Measurements from ENCODE around the gene ASB5.
A peak's percentile ranks its signal among the peaks of the same experiment; 100 is the strongest.
"Not testable (repeated sequence)": the region's sequence is repeated elsewhere in the genome, so short reads cannot be mapped to it uniquely, and the experiment has no call there.

Gene ASB5

DNA sequence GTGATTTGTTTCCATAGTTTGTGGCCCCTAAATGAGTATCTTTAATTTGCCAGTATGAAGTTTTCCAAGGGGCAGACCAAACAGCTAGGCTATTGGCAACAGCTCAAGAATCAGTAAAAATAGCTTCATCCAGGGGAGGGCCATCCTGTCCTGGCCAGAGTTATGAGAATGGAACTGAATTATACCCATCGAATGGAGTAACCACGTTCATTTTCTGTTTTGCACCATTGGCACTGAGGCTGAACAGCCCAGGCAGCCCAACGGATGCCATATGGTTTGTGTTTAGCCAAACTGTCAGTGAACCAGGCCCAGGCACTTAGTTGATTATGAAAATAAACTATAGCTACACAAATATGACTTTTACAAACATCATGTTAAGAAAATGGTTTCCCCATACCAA is 17.7 kb upstream of the ASB5 start (continued):
- TF ChIP-seq, protein P1, sequence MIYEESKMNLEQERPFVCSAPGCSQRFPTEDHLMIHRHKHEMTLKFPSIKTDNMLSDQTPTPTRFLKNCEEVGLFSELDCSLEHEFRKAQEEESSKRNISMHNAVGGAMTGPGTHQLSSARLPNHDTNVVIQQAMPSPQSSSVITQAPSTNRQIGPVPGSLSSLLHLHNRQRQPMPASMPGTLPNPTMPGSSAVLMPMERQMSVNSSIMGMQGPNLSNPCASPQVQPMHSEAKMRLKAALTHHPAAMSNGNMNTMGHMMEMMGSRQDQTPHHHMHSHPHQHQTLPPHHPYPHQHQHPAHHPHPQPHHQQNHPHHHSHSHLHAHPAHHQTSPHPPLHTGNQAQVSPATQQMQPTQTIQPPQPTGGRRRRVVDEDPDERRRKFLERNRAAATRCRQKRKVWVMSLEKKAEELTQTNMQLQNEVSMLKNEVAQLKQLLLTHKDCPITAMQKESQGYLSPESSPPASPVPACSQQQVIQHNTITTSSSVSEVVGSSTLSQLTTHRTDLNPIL (CRISPR knock-in tag; IDR thresholded peaks at IDR 0.05; ENCODE audit: low read depth): no peak
- TF ChIP-seq OSR1 (CRISPR knock-in tag; IDR thresholded peaks at IDR 0.05): no peak

DNA sequence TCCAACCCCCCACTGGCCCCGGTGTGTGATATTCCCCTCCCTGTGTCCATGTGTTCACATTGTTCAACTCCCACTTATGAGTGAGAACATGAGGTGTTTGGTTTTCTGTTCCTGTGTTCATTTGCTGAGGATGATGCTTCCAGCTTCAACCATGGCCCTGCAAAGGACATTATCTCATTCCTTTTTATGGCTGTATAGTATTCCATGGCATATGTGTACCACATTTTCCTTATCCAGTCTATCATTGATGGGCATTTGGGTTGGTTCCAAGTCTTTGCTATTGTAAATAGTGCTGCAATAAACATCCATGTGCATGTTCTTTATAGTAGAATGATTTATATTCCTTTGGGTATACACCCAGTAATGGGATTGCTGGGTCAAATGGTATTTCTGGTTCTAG is 10.5 kb upstream of the ASB5 start:
- TF ChIP-seq ZNF8 (CRISPR knock-in tag; IDR thresholded peaks at IDR 0.05): peak; percentile 70; the same call in 1 of the 2 replicates
- not testable (repeated sequence) for ATAC-seq

DNA sequence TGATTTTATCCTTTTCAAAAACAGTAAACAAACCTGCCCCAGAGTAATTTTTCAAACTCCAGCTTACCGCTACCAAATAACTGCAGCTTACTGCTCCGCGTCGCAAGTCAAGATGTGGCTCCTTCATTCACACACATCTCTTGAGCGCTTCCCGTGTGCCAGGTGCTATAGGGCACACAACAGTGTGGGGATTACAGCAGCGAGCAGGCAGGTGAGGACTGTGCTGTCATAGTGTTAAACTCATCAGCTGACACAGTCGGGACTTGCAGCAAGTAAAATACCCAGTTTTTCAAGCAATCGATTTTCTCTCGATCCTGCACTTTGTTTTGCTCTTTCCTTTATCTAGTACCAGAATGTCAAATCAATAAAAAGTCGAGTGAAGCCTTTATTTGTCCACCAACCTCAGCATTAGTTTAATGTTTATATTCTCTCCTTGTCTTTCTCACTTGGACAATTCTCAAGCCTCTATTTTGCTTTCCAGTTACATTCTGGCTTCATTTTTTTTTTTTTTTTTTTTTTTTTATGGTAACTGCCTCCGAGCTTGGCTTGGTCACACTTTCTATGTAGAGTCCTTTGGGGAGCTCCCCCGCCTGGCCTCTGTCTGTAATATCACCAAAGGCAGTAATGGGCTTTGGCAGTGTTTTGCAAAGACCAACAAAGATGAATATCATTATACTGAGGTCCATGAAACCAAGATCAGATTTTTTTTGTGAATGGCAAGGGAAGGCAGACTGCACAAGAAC is 8.3 kb upstream of the ASB5 start:
- no peak for TF ChIP-seq GLIS3 (CRISPR knock-in tag; IDR thresholded peaks at IDR 0.05)
- no peak for TF ChIP-seq CSDC2 (CRISPR knock-in tag; IDR thresholded peaks at IDR 0.05)
- no peak for TF ChIP-seq POU6F1 (CRISPR knock-in tag; IDR thresholded peaks at IDR 0.05; ENCODE audit: borderline replicate concordance, low read depth)
- no peak for TF ChIP-seq SNAI2 (CRISPR knock-in tag; IDR thresholded peaks at IDR 0.05)
- TF ChIP-seq PATZ1 (CRISPR knock-in tag; IDR thresholded peaks at IDR 0.05; ENCODE audit: borderline replicate concordance): no peak
- TF ChIP-seq TCF4 (CRISPR knock-in tag; IDR thresholded peaks at IDR 0.05; ENCODE audit: borderline replicate concordance): no peak
- TF ChIP-seq ZNF70 (CRISPR knock-in tag; IDR thresholded peaks at IDR 0.05): no peak
- no peak for TF ChIP-seq PPARA (CRISPR knock-in tag; IDR thresholded peaks at IDR 0.05; ENCODE audit: borderline replicate concordance)
- no peak for TF ChIP-seq ARNTL (CRISPR knock-in tag; IDR thresholded peaks at IDR 0.05; ENCODE audit: borderline replicate concordance, low read depth)
- no peak for TF ChIP-seq RARB (CRISPR knock-in tag; IDR thresholded peaks at IDR 0.05)
- TF ChIP-seq TOX (CRISPR knock-in tag; IDR thresholded peaks at IDR 0.05; ENCODE audit: borderline replicate concordance): no peak
- no peak for TF ChIP-seq ESRRG (CRISPR knock-in tag; IDR thresholded peaks at IDR 0.05)
- TF ChIP-seq ZNF8 (CRISPR knock-in tag; IDR thresholded peaks at IDR 0.05): no peak
- no peak for TF ChIP-seq ZFP30 (CRISPR knock-in tag; IDR thresholded peaks at IDR 0.05)
- TF ChIP-seq, protein P1 (CRISPR knock-in tag; IDR thresholded peaks at IDR 0.05; ENCODE audit: low read depth): no peak
- no peak for TF ChIP-seq BACH2 (CRISPR knock-in tag; IDR thresholded peaks at IDR 0.05; ENCODE audit: borderline replicate concordance)
- TF ChIP-seq ZC3H10 (CRISPR knock-in tag; IDR thresholded peaks at IDR 0.05): no peak
- no peak for TF ChIP-seq ZNF565 (CRISPR knock-in tag; conservative IDR thresholded peaks at IDR 0.05; ENCODE audit: low read depth)
- TF ChIP-seq, protein P2, sequence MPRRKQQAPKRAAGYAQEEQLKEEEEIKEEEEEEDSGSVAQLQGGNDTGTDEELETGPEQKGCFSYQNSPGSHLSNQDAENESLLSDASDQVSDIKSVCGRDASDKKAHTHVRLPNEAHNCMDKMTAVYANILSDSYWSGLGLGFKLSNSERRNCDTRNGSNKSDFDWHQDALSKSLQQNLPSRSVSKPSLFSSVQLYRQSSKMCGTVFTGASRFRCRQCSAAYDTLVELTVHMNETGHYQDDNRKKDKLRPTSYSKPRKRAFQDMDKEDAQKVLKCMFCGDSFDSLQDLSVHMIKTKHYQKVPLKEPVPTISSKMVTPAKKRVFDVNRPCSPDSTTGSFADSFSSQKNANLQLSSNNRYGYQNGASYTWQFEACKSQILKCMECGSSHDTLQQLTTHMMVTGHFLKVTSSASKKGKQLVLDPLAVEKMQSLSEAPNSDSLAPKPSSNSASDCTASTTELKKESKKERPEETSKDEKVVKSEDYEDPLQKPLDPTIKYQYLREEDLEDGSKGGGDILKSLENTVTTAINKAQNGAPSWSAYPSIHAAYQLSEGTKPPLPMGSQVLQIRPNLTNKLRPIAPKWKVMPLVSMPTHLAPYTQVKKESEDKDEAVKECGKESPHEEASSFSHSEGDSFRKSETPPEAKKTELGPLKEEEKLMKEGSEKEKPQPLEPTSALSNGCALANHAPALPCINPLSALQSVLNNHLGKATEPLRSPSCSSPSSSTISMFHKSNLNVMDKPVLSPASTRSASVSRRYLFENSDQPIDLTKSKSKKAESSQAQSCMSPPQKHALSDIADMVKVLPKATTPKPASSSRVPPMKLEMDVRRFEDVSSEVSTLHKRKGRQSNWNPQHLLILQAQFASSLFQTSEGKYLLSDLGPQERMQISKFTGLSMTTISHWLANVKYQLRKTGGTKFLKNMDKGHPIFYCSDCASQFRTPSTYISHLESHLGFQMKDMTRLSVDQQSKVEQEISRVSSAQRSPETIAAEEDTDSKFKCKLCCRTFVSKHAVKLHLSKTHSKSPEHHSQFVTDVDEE (CRISPR knock-in tag; IDR thresholded peaks at IDR 0.05): no peak
- TF ChIP-seq ZFP3 (CRISPR knock-in tag; IDR thresholded peaks at IDR 0.05): no peak
- ATAC-seq: peak; percentile 95
